SK-N-SH (cell line): ENCODE results near the gene TIGIT. TPM values are rescaled to one million over a fixed set of nuclear protein-coding genes. Genes with fewer than 3 reads are reported as not detected.

Source experiments
- CTCF ChIA-PET: fragments of 300-600, 350-600 bp; formaldehyde crosslinking; extraction: SDS; loops from one replicate; lab custom pipeline; 2021; lab: Yijun Ruan, JAX
- POLR2A ChIA-PET: fragments of 350-600 bp; sonication (Branson Sonifier 250); formaldehyde crosslinking; extraction: SDS; loops from one replicate; lab custom pipeline; 2020; ENCODE audit warnings: antibody characterized with exemption, inconsistent platforms; lab: Yijun Ruan, JAX
- DNase-seq: peaks from one replicate; pipeline ENCODE4 v3.0.0; 2012
- H2AFZ ChIP-seq: fragments of 200-600 bp; sonication (generic); 2 replicates; pipeline ENCODE4 v1.8.1; 2016; ENCODE audit warnings: antibody characterized with exemption, mild to moderate bottlenecking, low read depth
- H3F3A ChIP-seq: fragments of 200-600 bp; sonication (generic); replicated peaks from 2 replicates; pipeline ENCODE3; 2016; ENCODE audit warnings: antibody characterized with exemption, mild to moderate bottlenecking; ENCODE audit not compliant: insufficient read depth
- H3K27ac ChIP-seq, 2 experiments: fragments of 200-500 bp in 1 of 2; fragments of 200-600 bp in 1 of 2; sonication (Bioruptor generic) in 1 of 2; sonication (generic), shearing (Covaris generic) in 1 of 2; 2 replicates each; pipeline versions ENCODE4 v1.5.1 to v1.6.1; 2014 to 2016; ENCODE audit warnings: low read depth in 2 of 2, inconsistent platforms in 1 of 2, low read length in 1 of 2, mild to moderate bottlenecking in 1 of 2, mixed read lengths in 1 of 2
- H3K27me3 ChIP-seq: fragments of 200-600 bp; sonication (generic), shearing (Covaris generic); 2 replicates; pipeline ENCODE4 v1.6.1; 2016; ENCODE audit warnings: mixed run types; ENCODE audit not compliant: insufficient read depth
- H3K36me3 ChIP-seq, 2 experiments: fragments of 200-500 bp in 1 of 2; fragments of 200-600 bp in 1 of 2; sonication (Bioruptor generic) in 1 of 2; sonication (generic) in 1 of 2; replicated peaks in 1 of 2; 2 replicates each; pipeline versions ENCODE3 to v1.5.1; 2014 to 2016; ENCODE audit warnings: low read length in 1 of 2, mild to moderate bottlenecking in 1 of 2; ENCODE audit not compliant: insufficient read depth in 2 of 2, control insufficient read depth in 1 of 2
- H3K4me1 ChIP-seq, 2 experiments: fragments of 200-500 bp in 1 of 2; fragments of 200-600 bp in 1 of 2; sonication (Bioruptor generic) in 1 of 2; sonication (generic), shearing (Covaris generic) in 1 of 2; 2 replicates each; pipeline versions ENCODE4 v1.5.1 to v1.6.1; 2014 to 2016; ENCODE audit warnings: low read depth in 1 of 2, low read length in 1 of 2, mixed run types in 1 of 2; ENCODE audit not compliant: insufficient read depth in 2 of 2, control insufficient read depth in 1 of 2
- H3K4me2 ChIP-seq: fragments of 200-600 bp; sonication (generic), shearing (Covaris generic); 2 replicates; pipeline ENCODE4 v1.6.1; 2017; ENCODE audit warnings: mixed run types
- H3K4me3 ChIP-seq, 2 experiments: fragments of 200-500 bp in 1 of 2; fragments of 200-600 bp in 1 of 2; sonication (Bioruptor generic) in 1 of 2; sonication (generic), shearing (Covaris generic) in 1 of 2; 2 replicates each; pipeline versions ENCODE4 v1.5.1 to v1.8.1; 2014 to 2016; ENCODE audit warnings: low read depth in 2 of 2, inconsistent platforms in 1 of 2, low read length in 1 of 2, mild to moderate bottlenecking in 1 of 2, mixed read lengths in 1 of 2, moderate library complexity in 1 of 2
- H3K79me2 ChIP-seq: fragments of 200-600 bp; sonication (generic); 2 replicates; pipeline ENCODE4 v1.8.1; 2017; ENCODE audit warnings: mild to moderate bottlenecking; ENCODE audit not compliant: insufficient read depth
- H3K9ac ChIP-seq: fragments of 200-600 bp; sonication (generic); 2 replicates; pipeline ENCODE4 v1.6.1; 2017; ENCODE audit warnings: mixed run types
- H3K9me2 ChIP-seq: fragments of 200-600 bp; sonication (generic); 2 replicates; pipeline ENCODE4 v1.6.1; 2017; ENCODE audit warnings: mixed run types
- H3K9me3 ChIP-seq: fragments of 200-600 bp; sonication (generic); 2 replicates; pipeline ENCODE4 v1.6.1; 2017; ENCODE audit warnings: mixed run types, mild to moderate bottlenecking, moderate library complexity
- H4K20me1 ChIP-seq: fragments of 200-600 bp; sonication (generic); 2 replicates; pipeline ENCODE4 v1.6.1; 2017; ENCODE audit warnings: mild to moderate bottlenecking, mixed run types; ENCODE audit not compliant: insufficient read depth
- EZH2phosphoT487 ChIP-seq: fragments of 200-600 bp; sonication (generic); IDR thresholded peaks from 2 replicates; pipeline ENCODE4 v1.6.1; 2017; ENCODE audit warnings: low read depth, mixed run types, mild to moderate bottlenecking, antibody characterized with exemption, moderate library complexity, borderline replicate concordance
- FOXM1 ChIP-seq: IDR thresholded peaks from 2 replicates; pipeline ENCODE4 v1.4.0; 2012; ENCODE audit warnings: low read depth, mild to moderate bottlenecking
- GABPA ChIP-seq: IDR thresholded peaks from 2 replicates; pipeline ENCODE4 v1.4.0; 2012; ENCODE audit warnings: low read depth, mild to moderate bottlenecking
- GATA2 ChIP-seq: sonication (generic); formaldehyde crosslinking; IDR thresholded peaks from 2 replicates; pipeline ENCODE4 v1.5.0; 2020; ENCODE audit warnings: mild to moderate bottlenecking, missing genetic modification reagents
- MAX ChIP-seq: IDR thresholded peaks from 2 replicates; pipeline ENCODE4 v1.4.0; 2012; ENCODE audit warnings: low read depth
- MEF2A ChIP-seq: IDR thresholded peaks from 2 replicates; pipeline ENCODE4 v1.4.0; 2012; ENCODE audit warnings: low read depth, borderline replicate concordance
- MXI1 ChIP-seq: IDR thresholded peaks from 2 replicates; pipeline ENCODE4 v1.6.1; 2012; ENCODE audit warnings: mild to moderate bottlenecking, low read depth, low read length, improper control_type of control experiment
- NRF1 ChIP-seq: IDR thresholded peaks from 2 replicates; pipeline ENCODE4 v1.6.1; 2012; ENCODE audit warnings: low read depth, mild to moderate bottlenecking, low read length
- RCOR1 ChIP-seq: fragments of 150-350 bp; IDR thresholded peaks from 2 replicates; pipeline ENCODE4 v1.6.1; 2017; ENCODE audit warnings: antibody characterized with exemption, low read length
- REST ChIP-seq: IDR thresholded peaks from 2 replicates; pipeline ENCODE4 v1.6.1; 2012; ENCODE audit warnings: mild to moderate bottlenecking, low read depth, low read length, moderate library complexity
- SIN3A ChIP-seq: IDR thresholded peaks from 2 replicates; pipeline ENCODE4 v1.6.1; 2012; ENCODE audit warnings: low read depth, mild to moderate bottlenecking, low read length, moderate library complexity, borderline replicate concordance
- SMC3 ChIP-seq: IDR thresholded peaks from 2 replicates; pipeline ENCODE4 v1.6.1; 2012; ENCODE audit warnings: low read depth, low read length, improper control_type of control experiment
- TAF1 ChIP-seq: IDR thresholded peaks from 2 replicates; pipeline ENCODE4 v1.6.1; 2012; ENCODE audit warnings: low read depth, mild to moderate bottlenecking, low read length, moderate library complexity, borderline replicate concordance
- TCF12 ChIP-seq: IDR thresholded peaks from 2 replicates; pipeline ENCODE4 v1.4.0; 2012
- TEAD4 ChIP-seq: IDR thresholded peaks from 2 replicates; pipeline ENCODE4 v1.4.0; 2012; ENCODE audit warnings: mild to moderate bottlenecking, borderline replicate concordance; ENCODE audit not compliant: insufficient read depth
- USF1 ChIP-seq: IDR thresholded peaks from 2 replicates; pipeline ENCODE4 v1.4.0; 2012; ENCODE audit warnings: low read depth, borderline replicate concordance
- USF2 ChIP-seq: fragments of 150-350 bp; IDR thresholded peaks from 2 replicates; pipeline ENCODE4 v1.6.1; 2017; ENCODE audit warnings: antibody characterized with exemption, low read length, low read depth, borderline replicate concordance
- YY1 ChIP-seq: IDR thresholded peaks from 2 replicates; pipeline ENCODE4 v1.4.0; 2012; ENCODE audit warnings: low read depth, mild to moderate bottlenecking
- WGBS: methylation state at CpG from one replicate; pipeline ENCODE4 v1.1.6; 2017; ENCODE audit warnings: low lambda C conversion rate; 5-methylcytosine and 5-hydroxymethylcytosine counted together
- polyA plus RNA-seq, 3 experiments: library from polyadenylated mRNA; depleted of rRNA; stranded (reverse); fragments of >200 nt; gene quantifications; 2 replicates each; pipeline ENCODE4 v1.2.3, GENCODE V29; 2012
- TF ChIP-seq, protein P1 (sequence below): fragments of 150-350 bp; IDR thresholded peaks from 2 replicates; pipeline ENCODE4 v1.6.1; 2016; ENCODE audit warnings: mild to moderate bottlenecking, low read depth, low read length

The TIGIT gene
- polyA plus RNA-seq, 1 of the 3 experiments (the other 2 are of a cell fraction): not detected

- TF ChIP-seq, protein P1, sequence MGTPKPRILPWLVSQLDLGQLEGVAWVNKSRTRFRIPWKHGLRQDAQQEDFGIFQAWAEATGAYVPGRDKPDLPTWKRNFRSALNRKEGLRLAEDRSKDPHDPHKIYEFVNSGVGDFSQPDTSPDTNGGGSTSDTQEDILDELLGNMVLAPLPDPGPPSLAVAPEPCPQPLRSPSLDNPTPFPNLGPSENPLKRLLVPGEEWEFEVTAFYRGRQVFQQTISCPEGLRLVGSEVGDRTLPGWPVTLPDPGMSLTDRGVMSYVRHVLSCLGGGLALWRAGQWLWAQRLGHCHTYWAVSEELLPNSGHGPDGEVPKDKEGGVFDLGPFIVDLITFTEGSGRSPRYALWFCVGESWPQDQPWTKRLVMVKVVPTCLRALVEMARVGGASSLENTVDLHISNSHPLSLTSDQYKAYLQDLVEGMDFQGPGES: no peak
- TF ChIP-seq MEF2A (no peak), GATA2 (CRISPR knock-in tag) (no peak)
These were observed 15.0 kb downstream of the TIGIT start (continued) for GRCh38 chr3:114308830-114309229.

GRCh38 chr3:114310695-114311094 is 16.9 kb downstream of the TIGIT start:
- TF ChIP-seq MXI1: no peak
- no peak for TF ChIP-seq NRF1
- TF ChIP-seq TEAD4: no peak
- no peak for TF ChIP-seq GATA2 (CRISPR knock-in tag)
- no peak for TF ChIP-seq USF1
- TF ChIP-seq EZH2phosphoT487: no peak
- no peak for TF ChIP-seq TCF12
- Histone ChIP-seq H3K9ac (no peak overlapping the region), H3K4me2 (no peak overlapping the region), H3K9me3 (no peaks in the 10 kb centered on the region), H3F3A (no peaks in the 10 kb centered on the region), H3K4me3 (no peak overlapping the region), H3K27me3 (peaks cover 6% of the 10 kb centered on the region; the same call in 1 of the 2 replicates), H3K9me2 (no peaks in the 10 kb centered on the region), H4K20me1 (no peaks in the 10 kb centered on the region), H3K36me3 (no peaks in the 10 kb centered on the region), H2AFZ (no peak overlapping the region), H3K79me2 (no peaks in the 10 kb centered on the region), H3K27ac (no peak overlapping the region), H3K4me1 (no peaks in the 10 kb centered on the region)
- DNase-seq: no peak
- 68% methylated on average over 2 of the region's 2 CpGs for WGBS
- ChIA-PET CTCF (interaction anchor here (1.0 to 2.2 kb wide), 2 partner anchors 20 to 108 kb away, joined by 3 to 9 read pairs; no protein-coding TSS in a partner anchor), POLR2A (no interaction called here)

DNA sequence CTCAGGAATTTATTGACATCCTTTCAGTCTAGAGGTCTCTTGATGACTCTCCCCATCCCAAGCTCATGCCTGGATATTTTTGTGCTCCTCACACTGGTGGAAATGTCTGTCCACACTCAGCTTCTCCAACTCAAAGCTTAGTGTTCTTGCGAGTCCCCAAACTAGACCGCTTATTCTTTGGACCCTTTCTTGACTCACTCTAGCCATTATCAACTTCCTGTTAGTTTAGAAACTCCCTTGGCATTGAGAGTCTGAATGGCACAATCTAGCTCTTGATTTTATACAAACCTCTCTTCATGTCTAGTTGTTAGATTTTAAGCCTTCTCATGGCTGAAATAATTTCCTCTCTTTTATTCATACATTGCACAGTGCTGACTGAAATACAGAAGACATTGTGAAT is 19.6 kb downstream of the TIGIT start:
- Histone ChIP-seq H3K36me3 (peaks cover 0 to 2% of the 10 kb centered on the region in 2 experiments), H3K27me3 (no peaks in the 10 kb centered on the region), H3K79me2 (no peaks in the 10 kb centered on the region), H3F3A (no peaks in the 10 kb centered on the region), H3K4me2 (no peak overlapping the region), H3K9me3 (no peaks in the 10 kb centered on the region), H4K20me1 (no peaks in the 10 kb centered on the region), H3K9ac (no peak overlapping the region), H3K4me3 (no peak overlapping the region), H2AFZ (no peak overlapping the region), H3K4me1 (no peaks in the 10 kb centered on the region), H3K9me2 (no peaks in the 10 kb centered on the region), H3K27ac (no peak overlapping the region)
- ChIA-PET POLR2A (no interaction called here), CTCF (interaction anchor here (0.8 to 1.1 kb wide), 3 partner anchors 14 to 23 kb away, joined by 3 to 4 read pairs (median 3); no protein-coding TSS in a partner anchor)
- 100% methylated on average over 2 of the region's 2 CpGs for WGBS
- DNase-seq: no peak
- TF ChIP-seq RCOR1: no peak
- TF ChIP-seq TAF1: no peak
- no peak for TF ChIP-seq USF2
- TF ChIP-seq YY1: no peak
- TF ChIP-seq MEF2A: no peak
- TF ChIP-seq GABPA: no peak
- TF ChIP-seq REST: no peak
- no peak for TF ChIP-seq SIN3A
- TF ChIP-seq NRF1: no peak
- no peak for TF ChIP-seq TEAD4
- TF ChIP-seq FOXM1: no peak
- no peak for TF ChIP-seq MAX
- no peak for TF ChIP-seq SMC3
